ENCODE results near the gene ETS1.

Gene ETS1

GRCh38 chr11:128540469-128540868 is 46.9 kb downstream of the ETS1 start:
- no peaks in the 10 kb centered on the region for H3K27me3 ChIP-seq (ENCODE audit: insufficient read depth, low read length, poor library complexity)
- H3K4me2 ChIP-seq (ENCODE audit: insufficient read depth, low read length) = no peak overlapping the region
- no peak overlapping the region for H2AFZ ChIP-seq (ENCODE audit: low read depth, low read length)
- H3K36me3 ChIP-seq (ENCODE audit: insufficient read depth, low read length) = no peaks in the 10 kb centered on the region
- H4K20me1 ChIP-seq (ENCODE audit: insufficient read depth, low read length) = no peaks in the 10 kb centered on the region
- H3K9me3 ChIP-seq (ENCODE audit: insufficient read depth, low read length, severe bottlenecking) = no peaks in the 10 kb centered on the region
- DNase-seq = no peak
- peaks cover 9% of the 10 kb centered on the region for H3K4me1 ChIP-seq (ENCODE audit: insufficient read depth, low read length)
- no peak for ATAC-seq (ENCODE audit: insufficient read depth, low read depth)
- TF ChIP-seq CTCF (IDR thresholded peaks at IDR 0.05; ENCODE audit: borderline replicate concordance, extremely low read depth, low read length, poor library complexity, severe bottlenecking) (no peak), EZH2 (IDR thresholded peaks at IDR 0.05; ENCODE audit: borderline replicate concordance, low read depth, low read length, severe bottlenecking) (no peak)
- H3K27ac ChIP-seq (ENCODE audit: low read length) = no peak overlapping the region
- no peak overlapping the region for H3K9ac ChIP-seq (ENCODE audit: low read depth, low read length)
- no peaks in the 10 kb centered on the region for H3K79me2 ChIP-seq (ENCODE audit: insufficient read depth, low read length)
- H3K4me3 ChIP-seq (ENCODE audit: low read depth in 1 of 2, low read length in 2 of 2) = no peak overlapping the region

GRCh38 chr11:128536506-128536905 is 50.9 kb downstream of the ETS1 start:
- Histone ChIP-seq H3K36me3 (ENCODE audit: insufficient read depth, low read length) (no peaks in the 10 kb centered on the region), H3K9me3 (ENCODE audit: insufficient read depth, low read length, severe bottlenecking) (no peaks in the 10 kb centered on the region), H3K4me1 (ENCODE audit: insufficient read depth, low read length) (no peaks in the 10 kb centered on the region), H4K20me1 (ENCODE audit: insufficient read depth, low read length) (no peaks in the 10 kb centered on the region), H3K27ac (ENCODE audit: low read length) (no peak overlapping the region), H3K4me2 (ENCODE audit: insufficient read depth, low read length) (no peak overlapping the region), H3K9ac (ENCODE audit: low read depth, low read length) (no peak overlapping the region), H3K79me2 (ENCODE audit: insufficient read depth, low read length) (no peaks in the 10 kb centered on the region), H2AFZ (ENCODE audit: low read depth, low read length) (no peak overlapping the region), H3K27me3 (ENCODE audit: insufficient read depth, low read length, poor library complexity) (no peaks in the 10 kb centered on the region), H3K4me3 (ENCODE audit: low read depth in 1 of 2, low read length in 2 of 2) (no peak overlapping the region)
- TF ChIP-seq CTCF (IDR thresholded peaks at IDR 0.05; ENCODE audit: borderline replicate concordance, extremely low read depth, low read length, poor library complexity, severe bottlenecking) (no peak), EZH2 (IDR thresholded peaks at IDR 0.05; ENCODE audit: borderline replicate concordance, low read depth, low read length, severe bottlenecking) (no peak)
- DNase-seq (no peak), ATAC-seq (ENCODE audit: insufficient read depth, low read depth) (no peak)

GRCh38 chr11:128535468-128536457 is 51.6 kb downstream of the ETS1 start:
- Histone ChIP-seq H3K79me2 (ENCODE audit: insufficient read depth, low read length) (no peaks in the 10 kb centered on the region), H4K20me1 (ENCODE audit: insufficient read depth, low read length) (no peaks in the 10 kb centered on the region), H3K4me2 (ENCODE audit: insufficient read depth, low read length) (no peak overlapping the region), H3K36me3 (ENCODE audit: insufficient read depth, low read length) (no peaks in the 10 kb centered on the region), H3K27ac (ENCODE audit: low read length) (no peak overlapping the region), H3K4me1 (ENCODE audit: insufficient read depth, low read length) (no peaks in the 10 kb centered on the region), H3K4me3 (ENCODE audit: low read depth in 1 of 2, low read length in 2 of 2) (no peak overlapping the region), H2AFZ (ENCODE audit: low read depth, low read length) (no peak overlapping the region), H3K9ac (ENCODE audit: low read depth, low read length) (no peak overlapping the region), H3K27me3 (ENCODE audit: insufficient read depth, low read length, poor library complexity) (no peaks in the 10 kb centered on the region), H3K9me3 (ENCODE audit: insufficient read depth, low read length, severe bottlenecking) (no peaks in the 10 kb centered on the region)
- no peak for ATAC-seq (ENCODE audit: insufficient read depth, low read depth)
- no peak for TF ChIP-seq EZH2 (IDR thresholded peaks at IDR 0.05; ENCODE audit: borderline replicate concordance, low read depth, low read length, severe bottlenecking)
- no peak for TF ChIP-seq CTCF (IDR thresholded peaks at IDR 0.05; ENCODE audit: borderline replicate concordance, extremely low read depth, low read length, poor library complexity, severe bottlenecking)
- no peak for DNase-seq

Measured in DND-41 (cell line).